AG09319 (cell line): ENCODE data around the gene NUP153.
"Not testable (repeated sequence)": the region's sequence is repeated elsewhere in the genome, so short reads cannot be mapped to it uniquely, and the experiment has no call there.

Experiments used
- DNase-seq: peaks from one replicate; pipeline ENCODE4 v3.0.0-alpha.2; 2010; ENCODE audit warnings: low read depth; ENCODE audit errors: extremely low read depth
- CTCF ChIP-seq: IDR thresholded peaks from 2 replicates; pipeline ENCODE4 v1.5.1; 2011; ENCODE audit warnings: low read depth, mild to moderate bottlenecking, inconsistent platforms, low read length, moderate library complexity

NUP153 gene

GRCh38 chr6:17589406-17590096 lies 117.2 kb downstream of the NUP153 start:
- peak; percentile 14 for TF ChIP-seq CTCF
- DNase-seq, result peak; percentile 43

GRCh38 chr6:17588011-17588410 lies 118.7 kb downstream of the NUP153 start:
- no peak for DNase-seq
- no peak for TF ChIP-seq CTCF

- not testable (repeated sequence) for DNase-seq
Observed at GRCh38 chr6:17586623-17587022, 120.1 kb downstream of the NUP153 start.

- DNase-seq, result no peak
- TF ChIP-seq CTCF, result no peak; the same call in 1 of the 2 replicates
Observed at GRCh38 chr6:17585766-17586490, 120.8 kb downstream of the NUP153 start.

- peak; percentile 60 for TF ChIP-seq CTCF
- peak; percentile 57 for DNase-seq
Observed at GRCh38 chr6:17584241-17584803, 122.4 kb downstream of the NUP153 start.

- no peak for TF ChIP-seq CTCF
- no peak for DNase-seq
Observed at GRCh38 chr6:17583811-17584210, 122.9 kb downstream of the NUP153 start.

GRCh38 chr6:17581282-17581681 lies 125.4 kb downstream of the NUP153 start:
- not testable (repeated sequence) for DNase-seq

- no peak for TF ChIP-seq CTCF
- DNase-seq, result no peak
Observed at GRCh38 chr6:17580518-17581048, 126.1 kb downstream of the NUP153 start.
